SKM-1 (cell line): ENCODE results near the gene CLRN1.

Source experiments
- DNase-seq: peaks from one replicate; lab custom pipeline; 2025; ENCODE audit not compliant: unreplicated experiment; lab: John Stamatoyannopoulos, UW

CLRN1 gene

GRCh38 chr3:150878290-150878689 lies 94.2 kb downstream of the CLRN1 start:
- DNase-seq = no peak

- no peak for DNase-seq
Observed at GRCh38 chr3:150877303-150877702, 95.2 kb downstream of the CLRN1 start.

- DNase-seq = no peak
Observed at GRCh38 chr3:150876611-150877265, 95.8 kb downstream of the CLRN1 start.
